Measurements from ENCODE around the gene PRKN. TPM values are rescaled to one million over a fixed set of nuclear protein-coding genes. Genes with fewer than 3 reads are reported as not detected.

The PRKN gene
- polyA plus RNA-seq, 1 donor from 2014 or later, result 1.2 TPM

DNA sequence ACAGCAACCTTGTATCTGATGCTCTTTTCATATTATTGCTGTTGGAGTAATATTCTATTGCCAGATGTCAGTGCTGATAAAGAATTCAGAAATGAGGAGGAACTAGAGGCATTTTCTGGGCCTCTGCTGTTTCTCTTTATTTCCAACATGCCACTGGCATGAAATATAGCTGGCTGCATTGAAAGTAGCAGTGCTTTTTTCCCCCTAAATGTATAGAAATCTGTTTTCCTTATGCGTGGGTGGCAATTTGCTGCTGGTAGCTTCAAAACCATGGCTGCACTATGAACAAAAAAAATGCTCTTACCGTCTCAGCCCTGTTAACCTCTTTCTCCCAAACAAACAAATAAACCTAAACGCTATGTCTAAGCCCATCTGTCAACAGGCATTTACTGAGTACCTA, 1011.4 kb downstream of the PRKN start:
- H4K20me1 ChIP-seq (ENCODE audit: insufficient read depth), result no peaks in the 10 kb centered on the region
- H3K9me3 ChIP-seq (ENCODE audit: low read length), result no peaks in the 10 kb centered on the region
- no peak overlapping the region for H3K27ac ChIP-seq (ENCODE audit: low read length)
- H3K79me2 ChIP-seq (replicated peaks; ENCODE audit: insufficient read depth, low read length), result no peaks in the 10 kb centered on the region
- no peak overlapping the region for H3K9ac ChIP-seq (ENCODE audit: low read length)
- H3K9me2 ChIP-seq (ENCODE audit: insufficient read depth, low read length), result no peaks in the 10 kb centered on the region
- no peak overlapping the region for H3K4me3 ChIP-seq (ENCODE audit: low read length)
- H3K36me3 ChIP-seq (ENCODE audit: insufficient read depth, low read length), result no peaks in the 10 kb centered on the region
- H2AFZ ChIP-seq (ENCODE audit: low read depth, low read length), result no peak overlapping the region
- TF ChIP-seq EZH2 (IDR thresholded peaks at IDR 0.05; ENCODE audit: borderline replicate concordance, insufficient read depth, low read length, poor library complexity, severe bottlenecking) (no peak), MXI1 (conservative IDR thresholded peaks at IDR 0.05; ENCODE audit: poor library complexity, severe bottlenecking) (no peak), RAD21 (conservative IDR thresholded peaks at IDR 0.05) (no peak), POLR2AphosphoS5 (IDR thresholded peaks at IDR 0.05) (no peak), SMC3 (conservative IDR thresholded peaks at IDR 0.05; ENCODE audit: poor library complexity) (no peak), EP300 (conservative IDR thresholded peaks at IDR 0.05; ENCODE audit: poor library complexity, severe bottlenecking) (no peak), TAF1 (IDR thresholded peaks at IDR 0.05; ENCODE audit: low read depth) (no peak)
- TF ChIP-seq, protein P1, sequence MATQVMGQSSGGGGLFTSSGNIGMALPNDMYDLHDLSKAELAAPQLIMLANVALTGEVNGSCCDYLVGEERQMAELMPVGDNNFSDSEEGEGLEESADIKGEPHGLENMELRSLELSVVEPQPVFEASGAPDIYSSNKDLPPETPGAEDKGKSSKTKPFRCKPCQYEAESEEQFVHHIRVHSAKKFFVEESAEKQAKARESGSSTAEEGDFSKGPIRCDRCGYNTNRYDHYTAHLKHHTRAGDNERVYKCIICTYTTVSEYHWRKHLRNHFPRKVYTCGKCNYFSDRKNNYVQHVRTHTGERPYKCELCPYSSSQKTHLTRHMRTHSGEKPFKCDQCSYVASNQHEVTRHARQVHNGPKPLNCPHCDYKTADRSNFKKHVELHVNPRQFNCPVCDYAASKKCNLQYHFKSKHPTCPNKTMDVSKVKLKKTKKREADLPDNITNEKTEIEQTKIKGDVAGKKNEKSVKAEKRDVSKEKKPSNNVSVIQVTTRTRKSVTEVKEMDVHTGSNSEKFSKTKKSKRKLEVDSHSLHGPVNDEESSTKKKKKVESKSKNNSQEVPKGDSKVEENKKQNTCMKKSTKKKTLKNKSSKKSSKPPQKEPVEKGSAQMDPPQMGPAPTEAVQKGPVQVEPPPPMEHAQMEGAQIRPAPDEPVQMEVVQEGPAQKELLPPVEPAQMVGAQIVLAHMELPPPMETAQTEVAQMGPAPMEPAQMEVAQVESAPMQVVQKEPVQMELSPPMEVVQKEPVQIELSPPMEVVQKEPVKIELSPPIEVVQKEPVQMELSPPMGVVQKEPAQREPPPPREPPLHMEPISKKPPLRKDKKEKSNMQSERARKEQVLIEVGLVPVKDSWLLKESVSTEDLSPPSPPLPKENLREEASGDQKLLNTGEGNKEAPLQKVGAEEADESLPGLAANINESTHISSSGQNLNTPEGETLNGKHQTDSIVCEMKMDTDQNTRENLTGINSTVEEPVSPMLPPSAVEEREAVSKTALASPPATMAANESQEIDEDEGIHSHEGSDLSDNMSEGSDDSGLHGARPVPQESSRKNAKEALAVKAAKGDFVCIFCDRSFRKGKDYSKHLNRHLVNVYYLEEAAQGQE (IDR thresholded peaks at IDR 0.05; ENCODE audit: borderline replicate concordance), result no peak
- TF ChIP-seq, protein P2, sequence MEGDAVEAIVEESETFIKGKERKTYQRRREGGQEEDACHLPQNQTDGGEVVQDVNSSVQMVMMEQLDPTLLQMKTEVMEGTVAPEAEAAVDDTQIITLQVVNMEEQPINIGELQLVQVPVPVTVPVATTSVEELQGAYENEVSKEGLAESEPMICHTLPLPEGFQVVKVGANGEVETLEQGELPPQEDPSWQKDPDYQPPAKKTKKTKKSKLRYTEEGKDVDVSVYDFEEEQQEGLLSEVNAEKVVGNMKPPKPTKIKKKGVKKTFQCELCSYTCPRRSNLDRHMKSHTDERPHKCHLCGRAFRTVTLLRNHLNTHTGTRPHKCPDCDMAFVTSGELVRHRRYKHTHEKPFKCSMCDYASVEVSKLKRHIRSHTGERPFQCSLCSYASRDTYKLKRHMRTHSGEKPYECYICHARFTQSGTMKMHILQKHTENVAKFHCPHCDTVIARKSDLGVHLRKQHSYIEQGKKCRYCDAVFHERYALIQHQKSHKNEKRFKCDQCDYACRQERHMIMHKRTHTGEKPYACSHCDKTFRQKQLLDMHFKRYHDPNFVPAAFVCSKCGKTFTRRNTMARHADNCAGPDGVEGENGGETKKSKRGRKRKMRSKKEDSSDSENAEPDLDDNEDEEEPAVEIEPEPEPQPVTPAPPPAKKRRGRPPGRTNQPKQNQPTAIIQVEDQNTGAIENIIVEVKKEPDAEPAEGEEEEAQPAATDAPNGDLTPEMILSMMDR (IDR thresholded peaks at IDR 0.05; ENCODE audit: poor library complexity, severe bottlenecking), result no peak
- no peaks in the 10 kb centered on the region for H3K27me3 ChIP-seq (ENCODE audit: insufficient read depth, low read depth, low read length)
- no peaks in the 10 kb centered on the region for H3F3A ChIP-seq (ENCODE audit: insufficient read depth, low read length, poor library complexity, severe bottlenecking)
- H3K4me2 ChIP-seq (ENCODE audit: low read length), result no peak overlapping the region

DNA sequence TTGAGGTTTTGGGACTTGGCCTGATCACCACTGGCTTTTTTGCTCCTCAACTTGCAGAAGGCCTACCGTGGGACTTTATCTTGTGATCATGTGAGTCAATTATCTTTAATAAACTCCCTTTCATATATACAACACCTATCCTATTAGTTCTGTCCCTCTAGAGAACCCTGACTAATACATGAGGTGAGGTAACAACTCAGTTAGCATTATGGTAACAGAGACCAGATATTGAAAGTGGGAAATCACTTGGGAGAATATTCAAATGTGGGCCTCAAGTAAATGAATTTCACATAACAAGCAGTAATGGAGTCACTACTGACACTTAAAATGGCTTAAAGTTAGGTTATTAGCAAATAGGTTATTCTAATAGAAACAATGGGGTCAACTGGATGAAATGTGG, 1015.6 kb downstream of the PRKN start:
- TF ChIP-seq EP300 (conservative IDR thresholded peaks at IDR 0.05; ENCODE audit: poor library complexity, severe bottlenecking) (no peak), EZH2 (IDR thresholded peaks at IDR 0.05; ENCODE audit: borderline replicate concordance, insufficient read depth, low read length, poor library complexity, severe bottlenecking) (no peak), TAF1 (IDR thresholded peaks at IDR 0.05; ENCODE audit: low read depth) (no peak), MXI1 (conservative IDR thresholded peaks at IDR 0.05; ENCODE audit: poor library complexity, severe bottlenecking) (no peak), POLR2AphosphoS5 (IDR thresholded peaks at IDR 0.05) (no peak), SMC3 (conservative IDR thresholded peaks at IDR 0.05; ENCODE audit: poor library complexity) (no peak), RAD21 (conservative IDR thresholded peaks at IDR 0.05) (no peak)
- TF ChIP-seq, protein P2 (IDR thresholded peaks at IDR 0.05; ENCODE audit: poor library complexity, severe bottlenecking), result no peak
- TF ChIP-seq, protein P1 (IDR thresholded peaks at IDR 0.05; ENCODE audit: borderline replicate concordance), result no peak
- H3K9me2 ChIP-seq (ENCODE audit: insufficient read depth, low read length), result no peaks in the 10 kb centered on the region
- no peaks in the 10 kb centered on the region for H3F3A ChIP-seq (ENCODE audit: insufficient read depth, low read length, poor library complexity, severe bottlenecking)
- H3K36me3 ChIP-seq (ENCODE audit: insufficient read depth, low read length), result no peaks in the 10 kb centered on the region
- H3K4me2 ChIP-seq (ENCODE audit: low read length), result no peak overlapping the region
- H3K4me3 ChIP-seq (ENCODE audit: low read length), result no peak overlapping the region
- no peaks in the 10 kb centered on the region for H4K20me1 ChIP-seq (ENCODE audit: insufficient read depth)
- H3K9me3 ChIP-seq (ENCODE audit: low read length), result no peaks in the 10 kb centered on the region
- no peaks in the 10 kb centered on the region for H3K79me2 ChIP-seq (replicated peaks; ENCODE audit: insufficient read depth, low read length)
- H3K27me3 ChIP-seq (ENCODE audit: insufficient read depth, low read depth, low read length), result no peaks in the 10 kb centered on the region
- no peak overlapping the region for H3K27ac ChIP-seq (ENCODE audit: low read length)
- no peak overlapping the region for H3K9ac ChIP-seq (ENCODE audit: low read length)
- H2AFZ ChIP-seq (ENCODE audit: low read depth, low read length), result no peak overlapping the region

All from neural cell (in vitro differentiated cells).